HFFc6 (cell line): Measurements from ENCODE around the gene PSMB2. TPM values are rescaled to one million over a fixed set of nuclear protein-coding genes. Genes with fewer than 3 reads are reported as not detected.
A peak's percentile ranks its signal among the peaks of the same experiment; 100 is the strongest.

ENCODE experiments used
- DNase-seq: peaks from one replicate; pipeline ENCODE4 v3.0.0-alpha.2; 2018
- H3K27ac Mint-ChIP-seq: 2 replicates; pipeline ENCODE4 v1.8.0; 2020; ENCODE audit warnings: mild to moderate bottlenecking, mixed read lengths
- H3K27me3 Mint-ChIP-seq: 2 replicates; pipeline ENCODE4 v1.8.0; 2021; ENCODE audit warnings: mild to moderate bottlenecking, moderate library complexity, mixed read lengths; ENCODE audit not compliant: insufficient read depth
- H3K36me3 Mint-ChIP-seq: 2 replicates; pipeline ENCODE4 v1.8.0; 2021; ENCODE audit warnings: low read depth, mixed read lengths
- H3K4me1 Mint-ChIP-seq: 2 replicates; pipeline ENCODE4 v1.8.0; 2020; ENCODE audit warnings: low read depth, mixed read lengths
- H3K4me3 Mint-ChIP-seq: 2 replicates; pipeline ENCODE4 v1.8.0; 2020; ENCODE audit warnings: mild to moderate bottlenecking, moderate library complexity, mixed read lengths
- H3K9me3 Mint-ChIP-seq: 2 replicates; pipeline ENCODE4 v1.8.0; 2020; ENCODE audit warnings: mild to moderate bottlenecking, mixed read lengths
- total RNA-seq, 6 experiments: library from RNA; stranded (reverse); fragmentation: NEBNext Ultra II Directional; extraction: Animal tissue kit (Norgen Biotek cat#: 25700); gene quantifications; 2 replicates in 1 of 6; 3 replicates in 5 of 6; pipeline ENCODE4 v1.2.3, GENCODE V29; 2021
- TF ChIP-seq, protein P1 (sequence below): fragments of 200-600 bp; sonication (generic); IDR thresholded peaks from 2 replicates; pipeline ENCODE4 v1.5.0; 2021; ENCODE audit warnings: antibody characterized with exemption, mild to moderate bottlenecking

The PSMB2 gene
- total RNA-seq, 6 experiments from 2014 or later, result 80.8 to 117 (median 98.1) TPM

DNA sequence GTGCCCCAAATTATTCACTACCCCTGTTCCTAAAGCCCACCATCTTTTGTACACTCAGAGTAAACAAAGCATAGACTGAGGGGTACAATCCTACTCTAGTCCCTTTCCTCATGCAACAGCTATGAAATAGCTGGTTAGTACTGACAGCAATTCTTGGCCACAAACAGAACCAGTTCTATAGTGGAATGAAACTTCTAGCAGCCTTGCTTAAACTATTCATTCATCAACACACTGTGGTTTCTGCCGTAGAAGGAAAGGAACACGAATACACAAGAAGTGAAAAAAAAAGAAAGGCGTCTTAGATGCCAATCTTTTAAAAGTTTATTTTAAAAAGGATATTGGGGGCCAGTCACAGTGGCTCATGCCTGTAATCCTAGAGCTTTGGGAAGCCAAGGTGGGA, 9.9 kb downstream of the PSMB2 start:
- H3K27me3 Mint-ChIP-seq, result no peaks in the 10 kb centered on the region
- DNase-seq, result no peak
- H3K4me3 Mint-ChIP-seq, result no peak overlapping the region
- no peaks in the 10 kb centered on the region for H3K9me3 Mint-ChIP-seq
- TF ChIP-seq, protein P1, sequence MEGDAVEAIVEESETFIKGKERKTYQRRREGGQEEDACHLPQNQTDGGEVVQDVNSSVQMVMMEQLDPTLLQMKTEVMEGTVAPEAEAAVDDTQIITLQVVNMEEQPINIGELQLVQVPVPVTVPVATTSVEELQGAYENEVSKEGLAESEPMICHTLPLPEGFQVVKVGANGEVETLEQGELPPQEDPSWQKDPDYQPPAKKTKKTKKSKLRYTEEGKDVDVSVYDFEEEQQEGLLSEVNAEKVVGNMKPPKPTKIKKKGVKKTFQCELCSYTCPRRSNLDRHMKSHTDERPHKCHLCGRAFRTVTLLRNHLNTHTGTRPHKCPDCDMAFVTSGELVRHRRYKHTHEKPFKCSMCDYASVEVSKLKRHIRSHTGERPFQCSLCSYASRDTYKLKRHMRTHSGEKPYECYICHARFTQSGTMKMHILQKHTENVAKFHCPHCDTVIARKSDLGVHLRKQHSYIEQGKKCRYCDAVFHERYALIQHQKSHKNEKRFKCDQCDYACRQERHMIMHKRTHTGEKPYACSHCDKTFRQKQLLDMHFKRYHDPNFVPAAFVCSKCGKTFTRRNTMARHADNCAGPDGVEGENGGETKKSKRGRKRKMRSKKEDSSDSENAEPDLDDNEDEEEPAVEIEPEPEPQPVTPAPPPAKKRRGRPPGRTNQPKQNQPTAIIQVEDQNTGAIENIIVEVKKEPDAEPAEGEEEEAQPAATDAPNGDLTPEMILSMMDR, result no peak
- peak overlapping the region; percentile 43; the same call in 1 of the 2 replicates for H3K27ac Mint-ChIP-seq
- peaks cover 25% of the 10 kb centered on the region for H3K36me3 Mint-ChIP-seq
- peaks cover 25% of the 10 kb centered on the region for H3K4me1 Mint-ChIP-seq

DNA sequence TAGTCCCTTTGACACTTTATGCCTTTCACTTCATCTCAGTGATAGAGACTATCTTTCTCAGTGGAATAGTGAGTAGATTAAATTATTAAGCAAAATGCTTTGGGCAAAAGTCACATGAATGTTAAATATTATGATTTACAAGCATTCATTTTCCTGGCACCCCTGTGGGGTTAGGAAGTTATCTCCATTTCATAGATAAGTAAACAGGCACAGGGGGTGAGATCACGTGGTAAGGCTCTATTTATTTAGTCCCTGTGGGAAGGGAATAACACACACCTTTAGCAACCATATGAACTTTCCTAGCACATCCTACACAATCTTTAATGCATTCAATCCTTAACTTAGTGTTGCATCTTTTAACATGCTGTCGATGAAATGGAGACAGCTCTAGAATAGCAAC, 12.3 kb downstream of the PSMB2 start:
- DNase-seq, result no peak
- peaks cover 25% of the 10 kb centered on the region for H3K4me1 Mint-ChIP-seq
- H3K27me3 Mint-ChIP-seq, result no peaks in the 10 kb centered on the region
- no peaks in the 10 kb centered on the region for H3K9me3 Mint-ChIP-seq
- no peak overlapping the region for H3K27ac Mint-ChIP-seq
- peaks cover 25% of the 10 kb centered on the region for H3K36me3 Mint-ChIP-seq
- TF ChIP-seq, protein P1, result no peak
- no peak overlapping the region for H3K4me3 Mint-ChIP-seq

DNA sequence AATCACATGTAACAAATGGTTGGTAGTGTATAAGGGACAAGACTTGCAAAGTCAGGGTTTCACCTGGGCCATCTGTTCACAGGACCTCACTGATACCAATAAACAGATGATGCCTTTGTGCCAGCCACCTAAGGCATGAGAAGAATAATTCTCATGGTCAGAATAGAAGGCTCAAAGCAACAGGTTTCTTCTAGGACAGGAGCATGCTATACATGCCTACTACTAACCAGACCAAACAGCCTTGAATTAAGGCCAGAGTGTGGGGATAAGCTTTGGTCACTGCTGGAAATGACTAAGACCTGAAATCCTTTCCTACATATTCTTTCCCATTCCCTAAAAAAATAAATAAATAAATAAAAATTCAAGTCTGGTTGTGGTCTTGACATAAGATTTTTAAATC, 17.5 kb downstream of the PSMB2 start:
- no peak overlapping the region for H3K27ac Mint-ChIP-seq
- TF ChIP-seq, protein P1, result no peak
- DNase-seq, result no peak
- H3K4me1 Mint-ChIP-seq, result peaks cover 14% of the 10 kb centered on the region
- no peaks in the 10 kb centered on the region for H3K27me3 Mint-ChIP-seq
- H3K36me3 Mint-ChIP-seq, result peaks cover 20% of the 10 kb centered on the region
- no peaks in the 10 kb centered on the region for H3K9me3 Mint-ChIP-seq
- H3K4me3 Mint-ChIP-seq, result no peak overlapping the region

DNA sequence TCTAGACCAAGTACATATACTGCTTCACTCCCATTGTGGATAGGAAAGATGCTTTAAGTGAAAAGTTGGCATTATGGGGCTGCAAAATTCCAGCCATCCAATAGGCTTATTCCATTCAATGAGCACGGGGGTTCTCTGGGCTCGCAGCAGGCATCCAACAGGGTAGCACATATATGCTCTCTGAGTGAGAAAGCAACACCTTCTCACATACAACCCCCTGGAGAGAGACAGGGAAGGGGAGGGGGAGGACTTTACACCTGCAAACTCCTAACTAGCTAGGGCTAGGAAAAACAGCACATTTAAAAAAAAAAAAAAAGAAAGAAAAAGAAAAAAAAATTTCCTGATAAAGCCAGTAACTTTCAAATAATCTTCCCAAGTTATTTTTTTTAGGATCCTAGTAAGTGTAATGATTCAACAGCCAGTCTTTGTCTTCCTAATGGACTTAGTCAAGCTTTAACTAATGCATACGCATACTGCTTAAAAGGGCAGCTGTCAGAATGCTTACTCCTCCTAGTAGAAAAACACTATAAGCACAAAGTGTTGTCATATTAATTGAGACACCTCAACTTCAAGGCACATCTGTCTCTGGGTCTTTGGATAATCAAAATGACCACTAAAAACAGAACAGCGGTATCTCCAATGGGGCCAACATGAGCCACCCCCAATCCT, 18.7 kb downstream of the PSMB2 start:
- no peaks in the 10 kb centered on the region for H3K9me3 Mint-ChIP-seq
- H3K27ac Mint-ChIP-seq, result no peak overlapping the region
- peaks cover 26% of the 10 kb centered on the region for H3K36me3 Mint-ChIP-seq
- H3K4me1 Mint-ChIP-seq, result peaks cover 2% of the 10 kb centered on the region; the same call in 1 of the 2 replicates
- H3K4me3 Mint-ChIP-seq, result no peak overlapping the region
- DNase-seq, result no peak
- TF ChIP-seq, protein P1, result no peak
- no peaks in the 10 kb centered on the region for H3K27me3 Mint-ChIP-seq

DNA sequence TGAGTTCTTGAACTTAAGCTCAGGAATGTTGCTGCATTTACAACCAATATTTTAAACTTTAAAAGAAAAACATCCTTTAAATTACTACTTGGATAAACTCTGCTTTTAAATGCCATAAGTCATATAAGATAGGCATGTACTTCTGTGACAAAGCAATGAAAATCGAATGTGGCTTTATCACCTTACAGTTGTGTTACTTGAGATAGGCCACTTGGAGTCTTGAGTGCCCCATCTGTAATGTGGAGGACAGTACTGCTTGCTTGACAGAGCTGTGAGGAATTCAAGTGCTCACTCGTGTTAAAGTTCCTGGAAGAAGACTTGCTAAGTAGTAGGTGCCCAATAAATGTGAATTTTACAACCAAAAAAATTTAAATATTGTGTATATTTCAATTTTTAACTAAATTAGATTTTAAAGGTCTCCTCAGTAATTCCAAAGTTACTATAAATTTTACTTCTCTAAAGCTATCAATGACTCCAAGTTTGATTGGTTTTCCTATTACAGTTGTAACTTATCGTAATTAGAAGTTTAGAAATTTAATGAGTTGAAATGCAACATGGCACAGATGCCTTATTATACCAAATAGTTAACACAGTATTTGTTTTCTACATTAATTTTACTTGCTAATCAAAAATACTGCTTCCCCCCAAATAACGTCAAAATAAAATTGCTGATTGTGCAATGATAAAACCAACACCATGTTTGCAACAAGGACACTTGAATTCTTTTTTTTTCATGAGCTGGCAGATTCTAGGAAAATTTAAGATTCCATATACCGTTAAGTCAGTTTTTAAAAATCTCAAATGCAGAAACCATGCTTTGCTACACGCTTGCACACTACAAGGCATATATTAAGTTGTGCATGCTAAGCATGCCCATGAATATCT, 21.8 kb downstream of the PSMB2 start:
- Mint-ChIP-seq H3K4me1 (no peaks in the 10 kb centered on the region), H3K36me3 (peaks cover 35% of the 10 kb centered on the region), H3K27ac (no peak overlapping the region), H3K27me3 (no peaks in the 10 kb centered on the region; the same call in 1 of the 2 replicates), H3K4me3 (no peak overlapping the region), H3K9me3 (no peaks in the 10 kb centered on the region)
- DNase-seq, result no peak
- TF ChIP-seq, protein P1, result no peak
